ENCODE results near the gene HHATL.

GRCh38 chr3:42654331-42655201 is 48.0 kb downstream of the HHATL start:
- TF ChIP-seq POLR2A (IDR thresholded peaks at IDR 0.05; ENCODE audit: low read depth, low read length) (no peak), POLR2AphosphoS5 (IDR thresholded peaks at IDR 0.05; ENCODE audit: low read depth, low read length) (no peak)
